K562 (cell line): ENCODE results near the gene SLC13A4. TPM values are rescaled to one million over a fixed set of nuclear protein-coding genes. Genes with fewer than 3 reads are reported as not detected.
A peak's percentile ranks its signal among the peaks of the same experiment; 100 is the strongest.

Experiments
- ATAC-seq: fragments of 200-7000 bp; cut with Tn5 transposase; 3 replicates; pipeline ENCODE4 v1.9.1; 2020; ENCODE audit warnings: moderate library complexity
- BruUV-seq: library from RNA; stranded (reverse); fragments of 400-500 nt; replicated peaks from 2 replicates; lab custom pipeline; 2021; lab: Mats Ljungman, UMichigan
- CTCF ChIA-PET: fragments of 300-600 bp; formaldehyde crosslinking; extraction: SDS; loops from one replicate; lab custom pipeline; 2021; ENCODE audit warnings: low intra/inter-chr PET ratio; lab: Yijun Ruan, JAX
- POLR2A ChIA-PET: fragments of 300-600, 350-650 bp; sonication (Branson Sonifier 250); formaldehyde crosslinking; extraction: SDS; loops from one replicate; lab custom pipeline; 2021; ENCODE audit warnings: antibody characterized with exemption, inconsistent platforms; lab: Yijun Ruan, JAX
- DNase-seq, 4 experiments: peaks; one replicate each; pipeline versions ENCODE4 v3.0.0 to v3.0.0-alpha.2; 2011 to 2018; ENCODE audit warnings: low spot score in 3 of 4, mixed read lengths in 3 of 4; ENCODE audit errors: extremely low read depth in 1 of 4
- FAIRE-seq: peaks from 2 replicates; lab custom pipeline; 2011; peaks lifted over from hg19 to GRCh38; lab: Jason Lieb, UNC
- H2AFZ ChIP-seq: 2 replicates; pipeline ENCODE4 v1.6.0; 2011; ENCODE audit warnings: low read depth, low read length, control low read depth, inconsistent platforms
- H3K27ac ChIP-seq: fragments of 200-600 bp; 3 replicates; pipeline ENCODE4 v1.8.0; 2011; ENCODE audit warnings: low read depth, mild to moderate bottlenecking, control low read depth, inconsistent platforms, low read length, moderate library complexity, mixed read lengths; ENCODE audit errors: extremely low read depth
- H3K27me3 ChIP-seq, 2 experiments: fragments of 300-600 bp in 1 of 2; 2 replicates in 1 of 2; 3 replicates in 1 of 2; pipeline versions ENCODE4 v1.6.0 to v1.8.0; 2011; ENCODE audit warnings: inconsistent platforms in 2 of 2, low read length in 2 of 2, mild to moderate bottlenecking in 1 of 2, mixed read lengths in 1 of 2, moderate library complexity in 1 of 2; ENCODE audit not compliant: control insufficient read depth in 2 of 2, insufficient read depth in 2 of 2
- H3K36me3 ChIP-seq: fragments of 300-600 bp; 3 replicates; pipeline ENCODE4 v1.8.0; 2011; ENCODE audit warnings: mild to moderate bottlenecking, low read length, inconsistent platforms; ENCODE audit not compliant: control insufficient read depth, insufficient read depth
- H3K4me1 ChIP-seq, 2 experiments: fragments of 200-600 bp in 1 of 2; replicated peaks in 1 of 2; 2 replicates in 1 of 2; 3 replicates in 1 of 2; pipeline versions ENCODE4 v1.5.1 to v1.8.0; 2011; ENCODE audit warnings: inconsistent platforms in 2 of 2, low read length in 2 of 2, mild to moderate bottlenecking in 1 of 2, mixed read lengths in 1 of 2, moderate library complexity in 1 of 2; ENCODE audit not compliant: control insufficient read depth in 2 of 2, insufficient read depth in 2 of 2
- H3K4me2 ChIP-seq: 2 replicates; pipeline ENCODE4 v1.6.1; 2011; ENCODE audit warnings: low read length, control low read depth, inconsistent platforms, mixed read lengths; ENCODE audit not compliant: insufficient read depth
- H3K4me3 ChIP-seq: fragments of 200-600 bp; sonication (generic), shearing (Covaris generic); 2 replicates; pipeline ENCODE4 v1.5.1; 2016; ENCODE audit warnings: control low read depth, inconsistent platforms
- H3K79me2 ChIP-seq: fragments of 200-600 bp; 3 replicates; pipeline ENCODE4 v1.8.0; 2011; ENCODE audit warnings: low read length, inconsistent platforms; ENCODE audit not compliant: control insufficient read depth, insufficient read depth
- H3K9ac ChIP-seq, 2 experiments: 2 replicates each; pipeline versions ENCODE4 v1.6.0 to v1.6.1; 2011; ENCODE audit warnings: low read depth in 2 of 2, low read length in 2 of 2, control low read depth in 1 of 2, inconsistent platforms in 1 of 2, mild to moderate bottlenecking in 1 of 2, mixed read lengths in 1 of 2; ENCODE audit not compliant: insufficient read depth in 1 of 2
- H3K9me1 ChIP-seq: one replicate; pipeline ENCODE4 v1.6.0; 2011; ENCODE audit warnings: inconsistent platforms, mild to moderate bottlenecking, low read length, moderate library complexity; ENCODE audit not compliant: control insufficient read depth, insufficient read depth
- H3K9me3 ChIP-seq: replicated peaks from 2 replicates; pipeline ENCODE4 v1.5.1; 2011; ENCODE audit warnings: low read depth, low read length, inconsistent platforms; ENCODE audit not compliant: control insufficient read depth, insufficient read depth
- H4K20me1 ChIP-seq: replicated peaks from 2 replicates; pipeline ENCODE4 v1.6.1; 2011; ENCODE audit warnings: low read length, inconsistent platforms, mixed read lengths; ENCODE audit not compliant: control insufficient read depth, insufficient read depth
- ARID1B ChIP-seq: fragments of 450-650 bp; IDR thresholded peaks from 2 replicates; pipeline ENCODE4 v1.6.1; 2016; ENCODE audit warnings: antibody characterized with exemption, mild to moderate bottlenecking, inconsistent platforms
- BHLHE40 ChIP-seq: IDR thresholded peaks from 2 replicates; pipeline ENCODE4 v1.6.1; 2011; ENCODE audit warnings: low read length, improper control_type of control experiment
- CBFA2T3 ChIP-seq: fragments of 450-650 bp; IDR thresholded peaks from 2 replicates; pipeline ENCODE4 v1.6.1; 2017
- MTA2 ChIP-seq: fragments of 450-650 bp; IDR thresholded peaks from 2 replicates; pipeline ENCODE4 v1.6.1; 2016; ENCODE audit warnings: low read depth
- NFE2L1 ChIP-seq: fragments of 450-650 bp; IDR thresholded peaks from 2 replicates; pipeline ENCODE4 v1.6.1; 2016; ENCODE audit warnings: missing genetic modification characterization, low read depth, mild to moderate bottlenecking, missing compliant biosample characterization, moderate library complexity, borderline replicate concordance
- TCF3 ChIP-seq: sonication (generic); formaldehyde crosslinking; IDR thresholded peaks from 2 replicates; pipeline ENCODE4 v1.4.0; 2020; ENCODE audit warnings: mild to moderate bottlenecking, missing genetic modification reagents
- TEAD4 ChIP-seq, 2 experiments: sonication (generic) in 1 of 2; formaldehyde crosslinking in 1 of 2; IDR thresholded peaks; 2 replicates each; pipeline versions ENCODE4 v1.6.1 to v1.8.0; 2012 to 2022; ENCODE audit warnings: borderline replicate concordance in 1 of 2, inconsistent platforms in 1 of 2, low read length in 1 of 2, mild to moderate bottlenecking in 1 of 2, missing genetic modification reagents in 1 of 2
- WGBS: fragments of 100-300 bp; shearing (Covaris generic); methylation state at CpG from one replicate; pipeline ENCODE4 v1.1.6; 2016; ENCODE audit warnings: low coverage, mixed read lengths; ENCODE audit not compliant: insufficient coverage; ENCODE audit errors: missing lambda C conversion rate; 5-methylcytosine and 5-hydroxymethylcytosine counted together
- in situ Hi-C: fragments of 300-500 bp; cut with MboI; formaldehyde crosslinking; loops from 4 replicates; pipeline ENCODE4 v1.15.0; 2018; ENCODE audit warnings: inconsistent platforms, mixed read lengths
- intact Hi-C: fragments of 100-400 bp; cut with micrococcal nuclease; formaldehyde crosslinking; loops from 2 replicates; pipeline ENCODE4 v1.14.2; 2022
- polyA plus RNA-seq, 8 experiments: library from polyadenylated mRNA; depleted of rRNA in 4 of 8; stranded (reverse) in 5 of 8; unstranded in 3 of 8; fragments of >200 nt; fragmentation: Nextera tagmentation in 2 of 8; fragmentation: Illumina TruSeq in 1 of 8; extraction: Ambion mirVana in 2 of 8; extraction: Trizol in 1 of 8; gene quantifications; 2 replicates each; pipeline versions ENCODE4 v1.2.1 to v1.2.3, GENCODE V29; 2011 to 2014; ENCODE audit warnings: inconsistent platforms in 1 of 8, missing spikeins in 1 of 8
- total RNA-seq, 7 experiments: library from RNA; depleted of rRNA in 6 of 7; stranded (reverse); fragments of >200 nt in 6 of 7; fragmentation: Illumina TruSeq in 2 of 7; extraction: Trizol in 2 of 7; gene quantifications; 2 replicates each; pipeline versions ENCODE4 v1.2.1 to v1.2.3, GENCODE V29; 2011 to 2021; ENCODE audit warnings: low replicate concordance in 1 of 7
- TF ChIP-seq, protein P1 (sequence below): fragments of 250-450 bp; sonication (Bioruptor Pico); IDR thresholded peaks from 2 replicates; pipeline ENCODE4 v1.5.0; 2021; ENCODE audit warnings: mild to moderate bottlenecking, borderline replicate concordance

The SLC13A4 gene
- total and polyA plus RNA-seq, 9 of the 15 experiments (the other 6 are each of a cell fraction or from before 2014, with no cell fraction given) = 0.11 to 1.0 (median 0.36) TPM

- DNase-seq = peak in 1 of 4 experiments; percentile 29
- in situ Hi-C loops = no loop called here
- H3K36me3 ChIP-seq = peaks cover 14% of the 10 kb centered on the region
- no peak overlapping the region for H3K4me3 ChIP-seq
- ChIA-PET CTCF (no interaction called here), POLR2A (interaction anchor here (0.6 to 2.8 kb wide), 8 partner anchors 9 to 26 kb away, joined by 3 to 9 read pairs (median 4); partner anchors contain the start of gene STMP1)
- peak overlapping the region in 1 of 2 experiments; percentile 53; a peak in 1 of 4 replicates for H3K9ac ChIP-seq
- H3K4me2 ChIP-seq = 0 out of 2 replicates have a peak overlapping the region, but pooled peaks have one; percentile 5
- 25% methylated on average over 5 of the region's 5 CpGs for WGBS
- no peaks in the 10 kb centered on the region for H3K79me2 ChIP-seq
- no TSS peak for BruUV-seq
- no peak overlapping the region for H3K27ac ChIP-seq
- ATAC-seq = peak; percentile 52
- H3K4me1 ChIP-seq = peaks cover 2 to 3% of the 10 kb centered on the region in 2 experiments; a peak in 3 of 5 replicates
- no peaks in the 10 kb centered on the region for H3K9me1 ChIP-seq
- intact Hi-C loops = no loop called here
- H3K9me3 ChIP-seq = no peaks in the 10 kb centered on the region
- FAIRE-seq = peak; percentile 76
- H4K20me1 ChIP-seq = peaks cover 15% of the 10 kb centered on the region; the same call in 1 of the 2 replicates
- H2AFZ ChIP-seq = no peak overlapping the region
- H3K27me3 ChIP-seq = no peaks in the 10 kb centered on the region
- 0 out of 2 replicates have a peak, but pooled peaks have one; percentile 16 for TF ChIP-seq ARID1B
- TF ChIP-seq TEAD4 (IDR thresholded peaks at IDR 0.05; ENCODE audit: low read length) = 0 out of 2 replicates have a peak, but pooled peaks have one; percentile 24
- no peak for TF ChIP-seq TEAD4 (CRISPR knock-in tag; IDR thresholded peaks at IDR 0.05; ENCODE audit: borderline replicate concordance)
- peak; percentile 58; the same call in 1 of the 2 replicates for TF ChIP-seq BHLHE40
- TF ChIP-seq TCF3 = peak; percentile 59; the same call in 1 of the 2 replicates
- TF ChIP-seq NFE2L1 (tag) = no peak
- TF ChIP-seq MTA2 = 0 out of 2 replicates have a peak, but pooled peaks have one; percentile 8
- TF ChIP-seq, protein P1, sequence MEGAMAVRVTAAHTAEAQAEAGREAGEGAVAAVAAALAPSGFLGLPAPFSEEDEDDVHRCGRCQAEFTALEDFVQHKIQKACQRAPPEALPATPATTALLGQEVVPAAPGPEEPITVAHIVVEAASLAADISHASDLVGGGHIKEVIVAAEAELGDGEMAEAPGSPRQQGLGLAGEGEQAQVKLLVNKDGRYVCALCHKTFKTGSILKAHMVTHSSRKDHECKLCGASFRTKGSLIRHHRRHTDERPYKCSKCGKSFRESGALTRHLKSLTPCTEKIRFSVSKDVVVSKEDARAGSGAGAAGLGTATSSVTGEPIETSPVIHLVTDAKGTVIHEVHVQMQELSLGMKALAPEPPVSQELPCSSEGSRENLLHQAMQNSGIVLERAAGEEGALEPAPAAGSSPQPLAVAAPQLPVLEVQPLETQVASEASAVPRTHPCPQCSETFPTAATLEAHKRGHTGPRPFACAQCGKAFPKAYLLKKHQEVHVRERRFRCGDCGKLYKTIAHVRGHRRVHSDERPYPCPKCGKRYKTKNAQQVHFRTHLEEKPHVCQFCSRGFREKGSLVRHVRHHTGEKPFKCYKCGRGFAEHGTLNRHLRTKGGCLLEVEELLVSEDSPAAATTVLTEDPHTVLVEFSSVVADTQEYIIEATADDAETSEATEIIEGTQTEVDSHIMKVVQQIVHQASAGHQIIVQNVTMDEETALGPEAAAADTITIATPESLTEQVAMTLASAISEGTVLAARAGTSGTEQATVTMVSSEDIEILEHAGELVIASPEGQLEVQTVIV (CRISPR knock-in tag) = no peak
- 0 out of 2 replicates have a peak, but pooled peaks have one; percentile 9 for TF ChIP-seq CBFA2T3
These were observed 46.2 kb downstream of the SLC13A4 start for GRCh38 chr7:135681762-135682161.
